AG10803 (cell line): ENCODE results near the gene ZDHHC14.
A peak's percentile ranks its signal among the peaks of the same experiment; 100 is the strongest.
"Not testable (repeated sequence)": the region's sequence is repeated elsewhere in the genome, so short reads cannot be mapped to it uniquely, and the experiment has no call there.

ENCODE experiments used
- DNase-seq: peaks from one replicate; pipeline ENCODE4 v3.0.0; 2010; ENCODE audit warnings: low read depth
- H3K4me3 ChIP-seq: 2 replicates; pipeline ENCODE4 v1.5.1; 2011; ENCODE audit warnings: mild to moderate bottlenecking, low read length, control low read depth
- TF ChIP-seq, protein P1 (sequence below): conservative IDR thresholded peaks from 2 replicates; pipeline ENCODE4 v1.5.1; 2011; ENCODE audit warnings: mild to moderate bottlenecking, low read length, control low read depth, inconsistent platforms

Gene ZDHHC14

DNA sequence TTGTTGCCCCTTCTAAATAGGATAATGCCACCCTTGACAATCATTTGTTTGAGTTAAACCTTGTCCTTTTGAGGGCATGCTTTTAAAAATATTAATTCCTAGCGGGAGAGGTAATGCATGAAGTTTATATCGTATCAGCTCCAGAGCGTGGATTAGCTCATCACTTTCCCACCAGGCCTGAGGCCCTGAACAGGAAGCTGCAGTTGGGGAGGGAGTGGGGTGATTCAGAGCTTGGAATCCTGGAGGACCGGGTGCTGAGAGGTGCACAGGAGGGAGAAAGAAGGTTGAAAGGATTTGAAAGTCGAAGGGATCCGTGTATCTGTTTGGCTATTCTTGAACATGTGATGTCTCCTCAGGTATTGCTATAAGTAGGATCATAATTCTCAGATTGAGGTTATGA, 25.0 kb downstream of the ZDHHC14 start:
- TF ChIP-seq, protein P1, sequence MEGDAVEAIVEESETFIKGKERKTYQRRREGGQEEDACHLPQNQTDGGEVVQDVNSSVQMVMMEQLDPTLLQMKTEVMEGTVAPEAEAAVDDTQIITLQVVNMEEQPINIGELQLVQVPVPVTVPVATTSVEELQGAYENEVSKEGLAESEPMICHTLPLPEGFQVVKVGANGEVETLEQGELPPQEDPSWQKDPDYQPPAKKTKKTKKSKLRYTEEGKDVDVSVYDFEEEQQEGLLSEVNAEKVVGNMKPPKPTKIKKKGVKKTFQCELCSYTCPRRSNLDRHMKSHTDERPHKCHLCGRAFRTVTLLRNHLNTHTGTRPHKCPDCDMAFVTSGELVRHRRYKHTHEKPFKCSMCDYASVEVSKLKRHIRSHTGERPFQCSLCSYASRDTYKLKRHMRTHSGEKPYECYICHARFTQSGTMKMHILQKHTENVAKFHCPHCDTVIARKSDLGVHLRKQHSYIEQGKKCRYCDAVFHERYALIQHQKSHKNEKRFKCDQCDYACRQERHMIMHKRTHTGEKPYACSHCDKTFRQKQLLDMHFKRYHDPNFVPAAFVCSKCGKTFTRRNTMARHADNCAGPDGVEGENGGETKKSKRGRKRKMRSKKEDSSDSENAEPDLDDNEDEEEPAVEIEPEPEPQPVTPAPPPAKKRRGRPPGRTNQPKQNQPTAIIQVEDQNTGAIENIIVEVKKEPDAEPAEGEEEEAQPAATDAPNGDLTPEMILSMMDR = no peak
- H3K4me3 ChIP-seq = no peak overlapping the region
- no peak for DNase-seq

DNA sequence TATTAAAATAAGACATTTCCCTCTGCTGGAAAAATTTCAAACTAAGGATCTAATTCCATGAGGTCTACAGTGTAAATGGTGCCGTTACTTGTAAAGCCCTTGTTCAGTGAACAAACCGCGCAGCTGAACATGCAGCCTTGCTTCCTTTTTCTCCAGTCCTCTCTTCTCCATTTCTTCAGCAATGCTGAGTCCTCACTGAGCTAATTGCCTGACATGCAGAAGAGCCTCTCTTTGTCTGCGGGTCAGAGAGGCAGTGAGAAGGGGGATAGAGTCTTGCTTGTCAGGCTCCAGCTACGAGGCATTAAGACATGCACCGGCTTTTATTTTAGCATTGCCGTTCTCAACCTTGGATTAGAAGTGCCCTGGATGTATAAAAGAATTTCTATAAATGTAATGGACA, 25.7 kb downstream of the ZDHHC14 start:
- no peak overlapping the region for H3K4me3 ChIP-seq
- TF ChIP-seq, protein P1 = no peak
- DNase-seq = no peak

DNA sequence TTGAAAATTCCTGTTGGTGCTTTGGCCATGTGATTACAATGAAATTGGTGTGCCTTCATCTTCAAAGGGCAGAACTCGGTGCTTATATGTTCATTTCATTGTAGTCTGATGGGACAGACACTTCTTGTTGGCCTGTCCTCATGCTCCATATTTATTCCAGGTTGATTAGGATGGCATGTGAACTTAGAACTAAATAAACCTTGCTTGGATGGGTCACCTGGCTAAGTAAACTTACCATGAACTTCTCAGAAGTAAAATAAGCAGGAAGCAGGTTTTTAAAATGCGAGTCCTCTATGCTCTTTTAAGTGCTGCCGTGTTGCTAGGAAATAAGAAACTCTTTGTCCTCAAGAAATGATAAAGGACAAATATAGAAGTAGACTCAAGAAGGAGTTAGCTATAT, 26.7 kb downstream of the ZDHHC14 start:
- TF ChIP-seq, protein P1 = no peak
- no peak overlapping the region for H3K4me3 ChIP-seq
- no peak for DNase-seq

DNA sequence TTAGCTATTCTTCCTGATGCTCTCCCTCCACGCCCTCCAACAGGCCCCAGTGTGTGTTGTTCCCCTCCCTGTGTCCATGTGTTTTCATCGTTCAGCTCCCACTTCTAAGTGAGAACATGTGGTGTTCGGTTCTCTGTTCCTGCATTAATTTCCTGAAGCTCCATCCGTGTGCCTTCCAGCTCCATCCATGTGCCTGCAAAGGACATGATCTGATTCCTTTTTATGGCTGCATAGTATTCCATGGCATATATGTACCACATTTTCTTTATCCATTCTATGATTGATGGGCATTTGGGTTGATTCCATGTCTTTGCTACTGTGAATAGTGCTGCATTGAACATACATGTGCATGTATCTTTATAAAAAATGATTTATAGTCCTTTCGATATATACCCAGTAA, 27.4 kb downstream of the ZDHHC14 start:
- not testable (repeated sequence) for H3K4me3 ChIP-seq, DNase-seq

DNA sequence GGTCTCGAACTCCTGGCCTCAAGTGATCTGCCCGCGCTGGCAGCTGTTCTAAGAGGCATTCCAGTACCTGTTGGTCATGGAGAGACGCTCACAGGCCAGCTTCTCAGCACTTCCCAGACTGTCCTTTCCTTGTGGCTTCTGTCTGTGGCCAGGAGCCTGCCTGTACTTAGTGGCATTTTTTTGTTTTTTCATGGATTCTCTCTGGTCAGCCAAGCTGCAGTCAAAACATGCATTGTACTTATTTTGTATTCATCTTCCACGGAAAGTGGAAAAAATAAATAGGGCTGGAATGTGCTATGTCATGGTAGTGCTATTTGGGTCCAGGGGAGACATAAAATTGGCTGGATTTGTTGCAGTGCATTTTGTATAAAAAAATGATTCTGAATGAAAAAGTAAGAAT, 29.1 kb downstream of the ZDHHC14 start:
- H3K4me3 ChIP-seq = no peak overlapping the region
- TF ChIP-seq, protein P1 = no peak
- DNase-seq = peak; percentile 49

DNA sequence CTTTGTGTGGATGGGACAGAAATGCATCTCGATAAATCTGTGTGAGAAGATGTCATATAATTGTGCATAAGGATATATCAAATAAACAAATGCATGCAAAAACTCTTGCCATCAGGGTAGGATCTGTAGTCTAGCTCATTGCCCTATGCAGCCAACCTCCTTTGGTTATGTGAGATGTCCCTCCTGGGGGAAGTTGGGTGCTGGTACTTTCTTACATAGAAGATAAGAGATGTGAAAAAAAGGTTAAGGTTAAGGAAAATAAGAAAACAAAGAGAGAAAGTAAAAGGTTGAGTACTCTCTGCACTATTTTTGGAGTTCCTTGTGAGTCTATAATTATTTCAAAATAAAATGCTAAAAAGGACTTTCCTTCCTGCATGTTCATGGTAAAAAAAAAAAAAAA, 30.4 kb downstream of the ZDHHC14 start:
- DNase-seq = no peak
- H3K4me3 ChIP-seq = no peak overlapping the region
- TF ChIP-seq, protein P1 = no peak

DNA sequence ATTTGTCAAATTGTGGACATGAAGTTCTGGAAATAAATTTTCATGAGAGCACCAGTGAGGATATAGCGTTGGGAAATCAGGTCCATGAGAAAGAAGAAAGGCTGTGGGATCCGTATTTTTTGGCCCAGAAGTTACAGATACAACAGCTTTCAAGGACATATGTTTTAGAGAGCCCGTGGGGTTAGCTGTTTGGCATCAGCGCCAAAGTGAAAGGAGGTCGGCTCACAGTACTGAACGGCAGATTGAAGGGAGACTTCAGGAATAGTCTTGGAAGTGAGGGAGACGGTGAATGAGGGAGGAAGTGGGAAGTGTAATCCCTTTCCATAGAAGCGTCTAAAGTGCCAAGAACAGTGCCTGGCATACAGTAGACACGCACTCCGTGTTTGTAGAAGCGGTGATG, 31.8 kb downstream of the ZDHHC14 start:
- TF ChIP-seq, protein P1 = no peak
- H3K4me3 ChIP-seq = no peak overlapping the region
- no peak for DNase-seq

DNA sequence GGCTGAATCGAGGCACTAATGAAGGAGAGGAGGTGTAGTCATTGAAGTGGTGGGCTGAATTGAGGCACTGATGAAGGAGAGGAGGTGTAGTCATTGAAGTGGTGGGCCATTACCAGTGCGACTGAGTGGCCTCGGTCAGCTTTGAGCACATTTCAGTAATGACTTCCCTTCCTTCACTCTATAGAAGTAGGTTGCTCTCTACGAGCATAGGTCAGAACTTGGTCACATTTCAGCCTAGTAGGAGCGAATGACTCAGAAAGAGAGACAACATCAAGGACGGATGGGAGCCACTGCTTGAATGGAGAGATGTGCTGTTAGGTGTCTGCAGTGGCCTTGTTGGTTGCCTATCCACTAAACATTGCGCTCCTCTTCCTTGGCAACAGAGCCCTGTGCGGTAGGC, 39.5 kb downstream of the ZDHHC14 start:
- DNase-seq = no peak
- TF ChIP-seq, protein P1 = no peak
- no peak overlapping the region for H3K4me3 ChIP-seq
